Measurements from ENCODE around the gene TMEM106A.
"Not testable (repeated sequence)": the region's sequence is repeated elsewhere in the genome, so short reads cannot be mapped to it uniquely, and the experiment has no call there.

TMEM106A gene

GRCh38 chr17:43175213-43176118 is 36.2 kb upstream of the TMEM106A start:
- Histone ChIP-seq H3K4me3 (no peak overlapping the region), H3K9me3 (ENCODE audit: low read depth, low read length) (no peaks in the 10 kb centered on the region), H3K27ac (peak overlapping the region; percentile 58), H3K36me3 (ENCODE audit: insufficient read depth, low read length) (peaks cover 27% of the 10 kb centered on the region), H3K9ac (ENCODE audit: insufficient read length) (no peak overlapping the region)
- no peak for DNase-seq (ENCODE audit: low read depth, low spot score)
- TF ChIP-seq FOXP2 (optimal IDR thresholded peaks at IDR 0.05; ENCODE audit: control extremely low read depth, extremely low read length, insufficient read depth) (no peak), EZH2 (IDR thresholded peaks at IDR 0.05) (no peak), POLR2AphosphoS5 (IDR thresholded peaks at IDR 0.05; ENCODE audit: borderline replicate concordance, low read depth, low read length) (no peak)

GRCh38 chr17:43176119-43176570 is 35.5 kb upstream of the TMEM106A start:
- no peak for DNase-seq (ENCODE audit: low read depth, low spot score)
- Histone ChIP-seq H3K9me3 (ENCODE audit: low read depth, low read length) (no peaks in the 10 kb centered on the region), H3K36me3 (ENCODE audit: insufficient read depth, low read length) (peaks cover 30% of the 10 kb centered on the region), H3K27ac (peak overlapping the region; percentile 58; the same call in 1 of the 2 replicates), H3K9ac (ENCODE audit: insufficient read length) (no peak overlapping the region), H3K4me3 (no peak overlapping the region)
- TF ChIP-seq POLR2AphosphoS5 (IDR thresholded peaks at IDR 0.05; ENCODE audit: borderline replicate concordance, low read depth, low read length) (no peak), FOXP2 (optimal IDR thresholded peaks at IDR 0.05; ENCODE audit: control extremely low read depth, extremely low read length, insufficient read depth) (no peak), EZH2 (IDR thresholded peaks at IDR 0.05) (no peak)

DNA sequence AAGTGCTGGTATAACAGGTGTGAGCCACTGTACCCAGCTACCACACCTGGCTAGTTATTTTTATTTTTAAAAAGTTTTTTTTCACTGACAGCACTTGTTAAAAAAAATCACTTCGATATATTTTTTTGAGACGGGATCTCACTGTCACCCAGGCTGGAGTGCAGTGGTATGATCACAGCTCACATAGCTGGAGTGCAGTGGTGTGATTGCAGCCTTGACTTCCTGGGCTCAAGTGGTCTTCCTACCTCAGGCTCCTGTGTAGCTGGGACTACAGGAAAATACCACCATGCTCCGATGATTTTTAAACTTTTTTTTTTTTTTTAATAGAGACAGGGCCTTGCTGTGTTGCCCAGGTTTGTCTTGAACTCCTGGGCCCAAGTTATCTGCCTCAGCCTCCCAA is 27.8 kb upstream of the TMEM106A start:
- TF ChIP-seq EZH2 (IDR thresholded peaks at IDR 0.05) (no peak), FOXP2 (optimal IDR thresholded peaks at IDR 0.05; ENCODE audit: control extremely low read depth, extremely low read length, insufficient read depth) (no peak), POLR2AphosphoS5 (IDR thresholded peaks at IDR 0.05; ENCODE audit: borderline replicate concordance, low read depth, low read length) (no peak)
- no peak for DNase-seq (ENCODE audit: low read depth, low spot score)
- H3K9ac ChIP-seq (ENCODE audit: insufficient read length): no peak overlapping the region
- H3K27ac ChIP-seq: no peak overlapping the region
- no peaks in the 10 kb centered on the region for H3K9me3 ChIP-seq (ENCODE audit: low read depth, low read length)
- no peak overlapping the region for H3K4me3 ChIP-seq
- peaks cover 23% of the 10 kb centered on the region; the same call in 1 of the 2 replicates for H3K36me3 ChIP-seq (ENCODE audit: insufficient read depth, low read length)

- DNase-seq (ENCODE audit: low read depth, low spot score); H3K27ac ChIP-seq; H3K9me3 ChIP-seq (ENCODE audit: low read depth, low read length); H3K9ac ChIP-seq (ENCODE audit: insufficient read length); H3K4me3 ChIP-seq: not testable (repeated sequence)
- H3K36me3 ChIP-seq (ENCODE audit: insufficient read depth, low read length): peaks cover 32% of the 10 kb centered on the region
Observed at GRCh38 chr17:43186656-43187055, 25.0 kb upstream of the TMEM106A start.

- TF ChIP-seq EZH2 (IDR thresholded peaks at IDR 0.05) (no peak), FOXP2 (optimal IDR thresholded peaks at IDR 0.05; ENCODE audit: control extremely low read depth, extremely low read length, insufficient read depth) (no peak), POLR2AphosphoS5 (IDR thresholded peaks at IDR 0.05; ENCODE audit: borderline replicate concordance, low read depth, low read length) (no peak)
- no peak overlapping the region for H3K9ac ChIP-seq (ENCODE audit: insufficient read length)
- peaks cover 71% of the 10 kb centered on the region for H3K36me3 ChIP-seq (ENCODE audit: insufficient read depth, low read length)
- no peak overlapping the region for H3K27ac ChIP-seq
- no peak for DNase-seq (ENCODE audit: low read depth, low spot score)
- H3K4me3 ChIP-seq: no peak overlapping the region
- no peaks in the 10 kb centered on the region for H3K9me3 ChIP-seq (ENCODE audit: low read depth, low read length)
Observed at GRCh38 chr17:43193251-43193650, 18.4 kb upstream of the TMEM106A start.

GRCh38 chr17:43199633-43200032 is 12.0 kb upstream of the TMEM106A start:
- no peak overlapping the region for H3K27ac ChIP-seq
- peaks cover 46% of the 10 kb centered on the region for H3K36me3 ChIP-seq (ENCODE audit: insufficient read depth, low read length)
- H3K4me3 ChIP-seq: no peak overlapping the region
- no peak for DNase-seq (ENCODE audit: low read depth, low spot score)
- H3K9ac ChIP-seq (ENCODE audit: insufficient read length): no peak overlapping the region
- no peaks in the 10 kb centered on the region for H3K9me3 ChIP-seq (ENCODE audit: low read depth, low read length)
- TF ChIP-seq FOXP2 (optimal IDR thresholded peaks at IDR 0.05; ENCODE audit: control extremely low read depth, extremely low read length, insufficient read depth): no peak
- TF ChIP-seq EZH2 (IDR thresholded peaks at IDR 0.05): no peak
- no peak for TF ChIP-seq POLR2AphosphoS5 (IDR thresholded peaks at IDR 0.05; ENCODE audit: borderline replicate concordance, low read depth, low read length)

- Histone ChIP-seq H3K9ac (ENCODE audit: insufficient read length) (no peak overlapping the region), H3K27ac (no peak overlapping the region), H3K36me3 (ENCODE audit: insufficient read depth, low read length) (peaks cover 41% of the 10 kb centered on the region; the same call in 1 of the 2 replicates), H3K4me3 (no peak overlapping the region), H3K9me3 (ENCODE audit: low read depth, low read length) (no peaks in the 10 kb centered on the region)
- no peak for TF ChIP-seq FOXP2 (optimal IDR thresholded peaks at IDR 0.05; ENCODE audit: control extremely low read depth, extremely low read length, insufficient read depth)
- TF ChIP-seq POLR2AphosphoS5 (IDR thresholded peaks at IDR 0.05; ENCODE audit: borderline replicate concordance, low read depth, low read length): no peak
- TF ChIP-seq EZH2 (IDR thresholded peaks at IDR 0.05): no peak
- no peak for DNase-seq (ENCODE audit: low read depth, low spot score)
Observed at GRCh38 chr17:43200127-43200526, 11.5 kb upstream of the TMEM106A start.

DNA sequence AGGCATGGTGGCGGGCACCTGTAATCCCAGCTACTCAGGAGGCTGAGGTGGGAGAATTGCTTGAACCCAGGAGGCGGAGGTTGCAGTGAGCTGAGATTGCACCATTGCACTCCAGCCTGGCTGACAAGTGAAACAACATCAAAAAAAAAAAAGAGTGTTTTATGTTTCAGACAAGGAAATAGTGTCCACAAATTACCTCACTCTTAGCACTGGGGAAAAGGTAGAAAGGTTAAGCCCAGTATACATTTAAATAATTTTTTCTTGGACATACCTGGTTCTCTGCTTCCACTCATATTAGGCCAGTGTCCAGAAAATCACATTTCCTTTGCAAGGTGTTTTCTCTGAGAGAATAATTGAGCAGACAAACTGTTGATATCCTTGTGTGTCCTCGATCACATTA is 8.7 kb upstream of the TMEM106A start:
- H3K9me3 ChIP-seq (ENCODE audit: low read depth, low read length); H3K9ac ChIP-seq (ENCODE audit: insufficient read length); H3K4me3 ChIP-seq; H3K27ac ChIP-seq; DNase-seq (ENCODE audit: low read depth, low spot score): not testable (repeated sequence)
- H3K36me3 ChIP-seq (ENCODE audit: insufficient read depth, low read length): peaks cover 25% of the 10 kb centered on the region; the same call in 1 of the 2 replicates

DNA sequence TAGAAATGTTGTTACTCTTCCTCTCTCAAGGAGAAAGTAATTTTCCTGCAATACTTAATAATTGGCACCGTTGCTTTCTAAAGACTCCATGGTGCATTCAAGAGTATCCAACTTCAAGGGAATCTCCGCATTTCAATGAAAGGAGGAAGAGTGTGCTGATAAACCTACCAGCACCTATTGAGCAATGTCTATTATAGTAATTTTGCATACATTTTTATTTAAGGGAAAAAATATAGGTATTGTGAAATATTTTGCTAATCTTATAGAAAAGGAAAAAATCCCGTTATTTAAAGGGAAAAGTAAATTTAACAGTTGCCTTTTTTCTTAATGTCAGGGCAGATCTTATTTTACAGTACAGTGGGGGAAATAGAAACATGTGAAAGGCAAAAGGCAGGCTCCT is 1.1 kb upstream of the TMEM106A start:
- TF ChIP-seq EZH2 (IDR thresholded peaks at IDR 0.05) (no peak), POLR2AphosphoS5 (IDR thresholded peaks at IDR 0.05; ENCODE audit: borderline replicate concordance, low read depth, low read length) (no peak), FOXP2 (optimal IDR thresholded peaks at IDR 0.05; ENCODE audit: control extremely low read depth, extremely low read length, insufficient read depth) (no peak)
- no peak overlapping the region for H3K9ac ChIP-seq (ENCODE audit: insufficient read length)
- no peaks in the 10 kb centered on the region for H3K9me3 ChIP-seq (ENCODE audit: low read depth, low read length)
- H3K27ac ChIP-seq: no peak overlapping the region
- H3K4me3 ChIP-seq: peak overlapping the region; percentile 79; the same call in 1 of the 2 replicates
- no peaks in the 10 kb centered on the region for H3K36me3 ChIP-seq (ENCODE audit: insufficient read depth, low read length)
- no peak for DNase-seq (ENCODE audit: low read depth, low spot score)
